Right renal cortex interstitium (tissue), 3 donors: ENCODE measurements around the gene JAKMIP2. TPM values are rescaled to one million over a fixed set of nuclear protein-coding genes. Genes with fewer than 3 reads are reported as not detected.
A peak's percentile ranks its signal among the peaks of the same experiment; 100 is the strongest.

Experiments
- DNase-seq, 3 donors: peaks; one replicate each; pipeline ENCODE4 v3.0.0-alpha.2; 2013; ENCODE audit warnings: low read depth in 3 of 3, low spot score in 2 of 3
- polyA plus RNA-seq, 3 donors: library from polyadenylated mRNA; unstranded; fragments of 120-200 nt; gene quantifications; one replicate each; pipeline ENCODE4 v1.2.1, GENCODE V29; 2013; ENCODE audit not compliant: insufficient read length in 3 of 3

The JAKMIP2 gene
- polyA plus RNA-seq, 3 donors = 3.9 to 6.1 (median 5.4) TPM

- no peak for DNase-seq
Measured at GRCh38 chr5:147711019-147711418, 71.5 kb downstream of the JAKMIP2 start.

- DNase-seq = no peak
Measured at GRCh38 chr5:147708708-147709107, 73.8 kb downstream of the JAKMIP2 start.

- DNase-seq = no peak
Measured at GRCh38 chr5:147704544-147704943, 78.0 kb downstream of the JAKMIP2 start.

GRCh38 chr5:147701468-147701867 is 81.1 kb downstream of the JAKMIP2 start:
- DNase-seq = no peak

- DNase-seq = no peak
Measured at GRCh38 chr5:147699496-147700088, 82.9 kb downstream of the JAKMIP2 start.

GRCh38 chr5:147697380-147697779 is 85.1 kb downstream of the JAKMIP2 start:
- DNase-seq = no peak

GRCh38 chr5:147694772-147695171 is 87.8 kb downstream of the JAKMIP2 start:
- no peak for DNase-seq

- no peak for DNase-seq
Measured at GRCh38 chr5:147693233-147693632, 89.3 kb downstream of the JAKMIP2 start.

GRCh38 chr5:147691130-147691529 is 91.4 kb downstream of the JAKMIP2 start:
- DNase-seq = peak in 2 of 3 donors; percentile 23 to 49

- DNase-seq = no peak
Measured at GRCh38 chr5:147690595-147690994, 91.9 kb downstream of the JAKMIP2 start.

- no peak for DNase-seq
Measured at GRCh38 chr5:147689426-147689825, 93.1 kb downstream of the JAKMIP2 start.

- DNase-seq = no peak
Measured at GRCh38 chr5:147688656-147689356, 93.7 kb downstream of the JAKMIP2 start.

- no peak for DNase-seq
Measured at GRCh38 chr5:147687118-147687517, 95.4 kb downstream of the JAKMIP2 start.

GRCh38 chr5:147686421-147686820 is 96.1 kb downstream of the JAKMIP2 start:
- no peak for DNase-seq

GRCh38 chr5:147685993-147686392 is 96.5 kb downstream of the JAKMIP2 start:
- DNase-seq = no peak

GRCh38 chr5:147675168-147675567 is 107.4 kb downstream of the JAKMIP2 start:
- no peak for DNase-seq

- no peak for DNase-seq
Measured at GRCh38 chr5:147674411-147674810, 108.1 kb downstream of the JAKMIP2 start.

- no peak for DNase-seq
Measured at GRCh38 chr5:147673791-147674190, 108.7 kb downstream of the JAKMIP2 start.

GRCh38 chr5:147673266-147673665 is 109.3 kb downstream of the JAKMIP2 start:
- DNase-seq = no peak

GRCh38 chr5:147671365-147671764 is 111.2 kb downstream of the JAKMIP2 start:
- no peak for DNase-seq

GRCh38 chr5:147670815-147671214 is 111.7 kb downstream of the JAKMIP2 start:
- DNase-seq = no peak

GRCh38 chr5:147669169-147669869 is 113.2 kb downstream of the JAKMIP2 start:
- DNase-seq = no peak
